HG03521 (cell line): ENCODE data around the gene EIF2A.
"Not testable (repeated sequence)": the region's sequence is repeated elsewhere in the genome, so short reads cannot be mapped to it uniquely, and the experiment has no call there.

ENCODE experiments used
- ATAC-seq: cut with Tn5 transposase; IDR thresholded peaks from one replicate; pipeline ENCODE4 v1.9.1; 2021; ENCODE audit warnings: mild to moderate bottlenecking, moderate library complexity; ENCODE audit not compliant: unreplicated experiment

The EIF2A gene

DNA sequence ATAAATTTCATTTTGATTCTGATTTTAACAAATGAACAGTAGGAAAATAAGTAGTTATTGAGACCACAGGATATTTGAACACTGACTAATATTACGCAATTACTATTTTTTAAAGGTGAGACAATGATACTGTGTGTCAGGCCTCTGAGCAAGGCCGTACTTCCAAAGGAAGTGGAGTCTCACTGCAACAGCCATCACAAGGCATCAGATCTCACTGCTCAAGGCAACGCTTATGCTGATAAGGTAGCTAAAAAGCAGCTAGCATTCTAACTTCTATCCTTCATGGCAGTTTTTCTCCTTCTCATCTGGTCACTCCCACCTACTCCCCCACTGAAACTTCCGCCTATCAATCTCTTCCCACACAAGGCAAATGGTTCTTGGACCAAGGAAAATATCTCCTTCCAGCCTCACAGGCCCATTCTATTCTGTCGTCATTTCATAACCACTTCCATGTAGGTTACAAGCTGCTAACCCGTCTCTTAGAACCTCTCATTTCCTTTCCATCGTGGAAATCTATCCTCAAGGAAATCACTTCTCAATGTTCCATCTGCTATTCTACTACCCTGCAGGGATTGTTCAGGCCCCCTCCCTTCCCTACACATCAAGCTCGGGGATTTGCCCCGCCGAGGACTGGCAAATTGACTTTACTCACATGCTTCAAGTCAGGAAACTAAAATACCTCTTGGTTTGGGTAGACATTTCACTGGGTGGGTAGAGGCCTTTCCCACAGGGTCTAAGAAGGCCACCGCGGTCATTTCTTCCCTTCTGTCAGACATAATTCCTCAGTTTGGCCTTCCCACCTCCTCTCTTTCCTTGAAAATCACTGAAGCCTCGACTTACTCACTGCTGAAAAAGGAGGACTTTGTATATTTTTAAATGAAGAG is 54.3 kb downstream of the EIF2A start:
- not testable (repeated sequence) for ATAC-seq

DNA sequence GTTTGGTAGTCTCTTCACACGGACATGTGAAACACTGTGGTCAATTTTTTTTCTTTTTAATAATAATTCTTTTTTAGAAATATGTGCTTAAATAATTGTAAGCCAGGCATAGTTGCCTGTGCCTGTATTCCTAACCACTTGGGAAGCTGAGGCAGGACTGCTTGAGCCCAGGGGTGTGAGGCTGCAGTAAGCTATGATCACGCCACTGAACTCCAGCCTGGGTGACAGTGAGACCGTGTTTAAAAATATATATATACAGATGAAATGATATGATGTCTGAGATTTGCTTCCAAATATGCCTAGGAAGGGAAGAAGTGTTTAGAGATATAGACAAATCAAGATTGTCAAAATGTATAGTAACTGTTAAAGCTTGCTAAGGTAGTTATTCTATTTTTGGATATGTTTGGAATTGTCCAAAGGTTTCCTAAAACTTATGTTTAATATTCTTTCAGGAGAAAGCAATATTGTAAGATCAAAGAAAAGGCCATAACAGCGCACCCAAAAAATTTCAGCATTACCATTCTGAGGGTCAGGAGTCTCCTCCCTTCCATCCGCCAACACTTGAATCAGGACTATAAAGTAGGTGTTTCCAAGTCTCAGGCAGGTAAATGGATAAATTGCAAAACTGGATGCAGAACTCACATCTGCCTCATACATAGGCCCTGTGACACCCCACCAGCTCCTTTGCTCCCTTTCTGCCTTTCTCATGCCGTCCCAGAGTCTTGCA is 56.0 kb downstream of the EIF2A start:
- peak; percentile 2 for ATAC-seq

DNA sequence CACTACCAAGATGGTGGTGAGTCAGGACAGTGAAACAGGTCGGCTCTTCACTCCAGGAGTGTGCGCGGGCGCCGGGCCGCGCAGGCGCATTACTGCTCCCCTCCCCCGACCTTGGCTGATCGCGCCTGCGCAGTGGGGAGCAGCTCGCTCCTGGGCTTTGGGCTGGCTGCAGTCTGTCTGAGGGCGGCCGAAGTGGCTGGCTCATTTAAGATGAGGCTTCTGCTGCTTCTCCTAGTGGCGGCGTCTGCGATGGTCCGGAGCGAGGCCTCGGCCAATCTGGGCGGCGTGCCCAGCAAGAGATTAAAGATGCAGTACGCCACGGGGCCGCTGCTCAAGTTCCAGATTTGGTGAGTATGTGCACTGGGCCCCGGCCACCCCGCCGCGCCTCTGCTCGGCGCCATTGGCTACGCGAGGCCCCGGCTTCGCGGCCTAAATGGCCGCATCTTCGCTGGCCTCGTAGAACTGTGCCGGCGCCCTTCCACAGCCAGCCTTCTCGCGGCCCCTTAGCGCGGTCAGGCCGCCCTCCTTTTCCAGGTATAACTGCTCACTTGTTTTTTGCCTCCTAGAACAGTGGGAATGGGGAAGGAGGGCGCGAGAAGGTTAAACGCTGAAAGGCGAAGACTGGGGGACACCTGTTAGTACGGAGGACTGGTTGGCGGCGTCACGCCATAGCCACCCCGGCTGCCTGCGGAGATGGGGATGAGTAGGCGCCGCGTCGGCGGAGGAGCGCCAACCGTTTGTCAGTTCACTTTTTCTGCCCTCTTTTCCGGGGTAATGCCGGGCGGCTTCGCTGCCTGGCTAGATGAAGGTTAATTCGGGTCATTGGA is 56.8 kb downstream of the EIF2A start, which contains the start of gene SELENOT:
Gene SELENOT (plus strand): TSS at position 169 of the 827 bp plus-strand sequence. CDS start 42 bp downstream, at position 211.
- ATAC-seq: peak; percentile 64

DNA sequence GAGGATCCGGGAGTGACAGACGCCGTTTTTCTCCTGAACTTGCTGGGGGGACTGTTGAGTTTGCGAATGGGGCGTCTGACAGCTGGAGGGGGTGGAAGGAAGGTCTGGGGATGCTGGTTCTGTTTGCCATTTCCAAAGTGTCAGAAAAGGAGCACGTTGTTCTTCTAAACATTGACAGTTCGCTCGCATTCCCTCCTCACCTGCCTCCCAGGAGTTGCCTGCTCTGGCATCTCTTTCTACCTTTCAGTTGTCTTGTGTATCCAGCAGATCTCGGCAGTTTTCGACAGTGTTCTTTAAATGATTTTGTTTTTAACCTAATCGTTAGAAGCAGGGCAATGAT is 57.4 kb downstream of the EIF2A start:
- ATAC-seq: no peak

DNA sequence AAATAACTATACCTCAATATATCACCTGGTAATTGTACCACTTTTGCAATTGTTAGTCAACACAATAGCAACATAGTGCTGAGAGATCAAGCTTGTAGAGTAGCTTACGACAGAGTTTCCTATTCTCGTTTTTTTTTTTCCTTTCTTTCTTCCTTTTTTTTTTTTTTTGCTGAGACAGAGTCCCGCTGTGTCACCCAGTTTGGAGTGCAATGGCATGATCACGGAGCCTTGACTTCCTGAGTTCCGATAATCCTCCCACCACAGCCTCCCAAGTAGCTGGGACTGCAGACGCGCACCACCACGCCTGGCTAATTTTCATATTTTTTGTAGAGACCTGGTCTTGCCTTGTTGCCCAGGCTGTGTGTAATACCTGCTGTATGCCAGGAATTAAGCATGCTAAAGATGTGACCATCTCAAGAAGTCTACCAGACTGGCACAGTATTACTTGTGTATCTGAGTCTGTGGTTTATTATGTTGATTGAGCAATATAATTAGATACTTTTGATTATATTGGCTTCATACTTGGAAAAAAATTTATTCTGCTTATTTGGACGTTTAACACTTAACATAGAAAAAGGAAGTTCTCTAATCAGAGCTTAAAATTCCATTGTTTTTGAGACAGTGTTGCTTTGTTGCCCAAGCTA is 59.5 kb downstream of the EIF2A start:
- no peak for ATAC-seq

DNA sequence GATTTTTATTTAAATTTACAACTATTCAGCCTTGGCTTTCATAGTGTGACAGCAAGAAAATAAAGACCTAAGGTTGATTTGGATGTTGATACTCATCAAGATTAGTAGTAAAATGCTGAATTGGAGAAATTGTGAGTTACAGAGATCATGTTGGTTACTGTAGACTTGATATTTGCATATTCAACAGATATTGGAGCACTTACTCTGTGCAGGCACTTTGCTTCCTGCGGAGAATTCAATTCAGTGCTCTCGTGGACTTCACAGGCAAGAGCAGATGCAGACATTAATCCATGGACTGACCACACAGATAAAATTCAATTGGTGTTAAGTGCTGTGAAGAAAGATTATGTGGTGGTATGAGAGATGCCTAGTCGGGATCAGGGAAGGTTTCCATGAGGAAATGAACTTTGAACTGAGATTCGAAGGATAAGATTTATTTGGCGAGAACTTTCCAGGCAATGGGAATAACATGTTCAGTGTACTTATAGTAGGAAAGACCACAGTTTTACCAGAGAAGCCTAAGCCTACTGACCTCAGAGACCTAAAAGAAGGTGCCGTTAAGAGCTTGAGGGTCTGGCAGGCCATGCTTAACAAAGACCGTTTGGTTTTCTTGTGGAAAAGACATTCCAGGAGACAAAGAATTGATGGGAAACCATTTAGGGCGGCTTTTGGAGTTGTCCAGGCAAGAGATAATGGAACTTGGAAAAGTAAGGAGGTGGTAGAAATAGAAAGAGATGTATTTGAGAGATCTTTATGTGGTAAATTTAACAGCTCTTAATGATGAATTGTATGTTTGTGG is 60.9 kb downstream of the EIF2A start:
- ATAC-seq: no peak

DNA sequence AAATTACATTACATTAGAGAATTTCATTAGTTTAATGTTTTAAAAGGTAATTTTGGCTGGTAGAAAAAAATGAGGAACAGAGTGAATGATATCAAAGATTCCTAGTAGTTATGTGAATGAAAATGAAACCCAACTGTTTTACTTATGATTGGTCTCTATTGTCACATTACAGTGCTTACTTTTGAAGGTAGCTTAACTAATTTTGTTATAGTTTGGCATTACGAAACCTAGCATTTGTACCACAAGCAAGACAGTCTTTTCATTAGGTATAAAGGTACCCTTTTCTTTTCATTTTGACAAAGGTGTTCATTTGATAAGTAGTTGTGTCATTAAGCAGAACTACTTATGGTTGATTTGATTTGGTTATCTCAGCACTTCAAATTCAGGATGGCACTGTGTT is 63.4 kb downstream of the EIF2A start:
- no peak for ATAC-seq

DNA sequence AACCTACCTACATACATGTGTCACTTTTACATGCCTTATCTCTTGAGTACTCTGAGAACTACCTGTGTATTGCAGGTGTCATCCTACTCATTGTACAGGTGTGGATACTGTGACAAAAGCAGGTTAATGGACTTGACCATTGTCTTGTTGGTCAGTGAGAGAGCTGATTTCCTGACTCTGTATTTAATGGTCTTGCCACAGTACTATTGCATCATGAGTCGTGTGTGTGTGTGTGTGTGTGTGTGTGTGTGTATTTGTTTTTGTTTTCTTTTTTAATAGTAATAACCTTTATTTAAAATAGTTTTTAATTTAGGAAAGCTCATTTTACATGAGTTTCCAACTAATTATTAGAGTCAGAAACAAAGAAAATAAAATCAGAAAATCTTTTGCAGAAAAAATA is 64.2 kb downstream of the EIF2A start:
- no peak for ATAC-seq

DNA sequence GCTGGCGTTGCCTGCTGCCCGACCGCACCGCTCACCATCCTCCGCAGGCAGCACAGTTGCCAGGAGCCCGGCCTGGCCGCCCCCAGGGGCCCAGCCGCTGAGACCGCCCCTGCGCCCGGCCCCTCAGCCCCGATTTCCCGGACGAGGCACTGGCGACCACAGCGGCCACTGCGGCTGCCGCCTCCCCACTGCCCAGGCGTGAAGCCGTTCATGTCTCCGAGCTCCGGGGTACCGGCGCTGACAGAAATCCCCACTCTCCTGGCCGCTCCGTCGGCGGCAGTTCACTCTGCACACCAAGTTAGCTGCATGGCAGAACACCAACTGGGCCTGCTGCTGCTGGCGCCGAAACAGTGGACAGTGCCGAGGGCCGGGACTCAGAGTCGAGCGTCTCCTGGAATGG is 65.1 kb downstream of the EIF2A start:
- ATAC-seq: no peak

DNA sequence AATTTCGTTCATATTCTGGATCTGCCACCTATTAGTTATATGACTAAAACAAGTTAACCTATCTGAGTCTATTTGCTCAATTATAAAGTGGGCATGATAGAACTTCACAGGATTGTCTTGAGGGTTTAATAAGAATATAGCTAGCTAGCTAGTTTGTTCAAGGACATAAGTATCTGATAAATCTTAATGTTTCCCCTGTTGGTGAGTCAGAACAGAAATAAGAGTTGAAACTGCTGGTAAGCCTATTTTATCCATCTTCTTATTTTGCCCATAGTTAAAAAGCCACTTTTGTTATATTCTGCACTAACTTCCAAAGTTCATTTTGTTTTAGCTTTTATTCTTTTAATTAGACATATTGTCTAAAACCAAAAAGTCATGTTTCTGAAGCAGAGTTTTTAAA is 65.9 kb downstream of the EIF2A start:
- no peak for ATAC-seq

DNA sequence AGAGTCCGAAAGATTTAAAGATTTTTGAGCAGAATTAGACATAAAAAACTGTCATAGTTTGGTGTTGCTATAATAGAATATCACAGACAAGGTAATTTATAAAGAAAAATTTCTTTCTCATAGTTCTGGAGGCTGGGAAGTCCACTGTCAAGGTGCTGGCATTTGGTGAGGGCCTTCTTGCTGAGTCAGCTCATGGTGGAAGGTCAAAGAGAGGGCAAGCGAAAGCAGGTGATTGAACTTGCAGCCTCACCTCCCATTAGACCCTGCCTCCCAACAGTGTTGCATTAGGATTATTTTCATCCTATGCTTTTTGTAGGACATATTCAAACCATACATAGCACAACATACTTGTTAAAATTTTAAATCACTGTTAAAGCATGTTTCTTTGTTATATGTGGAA is 66.4 kb downstream of the EIF2A start:
- ATAC-seq: no peak

DNA sequence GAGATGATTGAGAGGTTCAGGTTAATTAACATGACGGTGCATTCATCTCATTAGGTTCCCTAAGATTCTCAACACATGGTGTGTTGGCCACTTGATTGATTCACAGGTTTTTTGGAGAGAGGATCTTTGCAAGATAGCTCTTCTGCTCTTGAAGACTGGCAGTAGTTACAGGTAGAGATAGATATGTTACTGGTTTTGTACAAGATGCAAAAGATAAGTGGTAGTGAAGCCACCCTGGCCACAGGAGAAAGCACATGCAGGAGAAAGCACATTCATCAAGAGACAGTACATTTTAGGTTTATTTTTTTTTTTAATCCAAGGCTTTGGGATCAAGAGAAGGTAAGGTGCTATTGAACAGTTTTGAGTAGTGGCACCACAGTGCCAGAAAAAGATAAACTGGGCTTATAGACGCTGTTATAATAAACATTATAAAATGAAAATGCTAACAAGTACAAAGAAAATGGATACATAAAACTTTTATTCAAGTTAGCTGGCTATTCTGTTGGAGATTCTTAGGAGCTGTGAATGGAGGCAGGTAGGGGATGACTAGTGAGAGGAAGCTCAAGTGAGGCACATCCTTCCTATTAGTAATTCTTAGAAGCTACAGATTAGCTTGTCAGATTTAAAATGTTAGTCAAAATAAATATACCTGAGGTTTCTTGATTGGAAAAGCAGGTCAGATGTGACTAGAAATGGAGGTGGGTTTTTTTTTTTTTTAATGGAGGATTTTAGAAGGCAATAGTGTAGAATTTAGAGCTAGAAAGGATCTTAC is 67.3 kb downstream of the EIF2A start:
- no peak for ATAC-seq

DNA sequence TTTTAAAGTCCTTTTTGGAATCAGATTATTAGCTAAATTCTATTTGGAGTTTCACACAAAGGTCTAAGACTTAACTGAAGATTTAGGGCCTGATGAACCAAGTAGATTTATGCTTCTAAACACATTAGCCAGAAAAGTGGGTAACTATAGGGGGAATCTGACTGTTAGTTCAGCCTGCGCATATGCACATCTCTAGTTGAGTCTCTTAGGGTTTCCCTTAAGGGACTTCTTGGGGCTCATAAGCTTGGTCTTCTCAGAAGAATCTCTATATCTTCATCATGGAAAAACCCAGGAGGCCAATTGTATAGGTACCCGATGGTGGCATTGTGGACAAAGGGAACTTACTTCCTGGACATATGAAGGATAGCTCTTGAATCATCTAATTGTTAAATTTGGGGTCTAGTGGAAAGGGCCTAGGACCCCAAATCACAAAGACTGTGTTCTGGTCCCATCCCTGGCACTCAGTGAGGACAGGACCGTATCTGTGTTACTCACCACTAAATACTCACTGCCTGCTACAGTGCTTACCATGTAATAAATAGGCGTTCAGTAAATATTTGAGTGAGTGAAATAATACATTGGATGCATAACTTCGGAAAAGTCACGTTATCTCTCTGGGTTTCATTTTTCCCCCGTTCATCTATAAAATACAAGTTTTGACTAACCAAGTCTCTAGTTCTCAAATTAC is 73.6 kb downstream of the EIF2A start:
- ATAC-seq: no peak

DNA sequence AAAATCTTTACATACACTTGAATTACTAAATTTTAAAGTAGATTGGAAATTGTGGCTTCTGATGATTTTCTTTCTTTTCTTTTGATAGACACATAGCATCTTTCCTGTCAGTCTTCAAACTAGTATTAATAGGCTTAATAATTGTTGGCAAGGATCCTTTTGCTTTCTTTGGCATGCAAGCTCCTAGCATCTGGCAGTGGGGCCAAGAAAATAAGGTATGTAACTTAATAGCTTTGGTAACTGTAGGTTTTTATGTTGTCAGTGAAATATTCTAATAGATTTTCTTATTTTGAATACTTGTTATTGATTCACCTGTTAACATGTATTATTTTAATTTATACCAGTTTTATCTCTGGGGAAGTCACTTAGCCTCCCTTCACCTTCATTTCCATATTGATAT is 76.4 kb downstream of the EIF2A start:
- not testable (repeated sequence) for ATAC-seq

DNA sequence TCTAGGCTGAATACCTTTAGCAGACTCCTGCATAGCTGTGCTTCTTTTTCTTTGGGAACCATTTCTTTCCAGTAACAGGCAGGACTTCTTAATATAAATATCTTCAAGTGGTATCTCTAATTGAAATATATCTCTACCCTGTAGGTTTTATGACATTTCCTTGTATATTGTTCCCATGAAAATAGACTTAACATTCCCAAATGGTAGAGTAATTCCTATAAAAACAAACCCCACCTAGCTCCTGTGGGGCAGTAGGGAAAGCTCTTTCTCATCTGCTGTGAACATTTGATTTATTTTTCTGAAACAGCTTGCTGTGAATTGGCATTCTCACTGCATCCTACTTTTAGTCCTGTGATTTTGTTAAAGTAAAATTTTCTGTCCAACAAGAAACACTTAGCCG is 77.4 kb downstream of the EIF2A start:
- no peak for ATAC-seq

DNA sequence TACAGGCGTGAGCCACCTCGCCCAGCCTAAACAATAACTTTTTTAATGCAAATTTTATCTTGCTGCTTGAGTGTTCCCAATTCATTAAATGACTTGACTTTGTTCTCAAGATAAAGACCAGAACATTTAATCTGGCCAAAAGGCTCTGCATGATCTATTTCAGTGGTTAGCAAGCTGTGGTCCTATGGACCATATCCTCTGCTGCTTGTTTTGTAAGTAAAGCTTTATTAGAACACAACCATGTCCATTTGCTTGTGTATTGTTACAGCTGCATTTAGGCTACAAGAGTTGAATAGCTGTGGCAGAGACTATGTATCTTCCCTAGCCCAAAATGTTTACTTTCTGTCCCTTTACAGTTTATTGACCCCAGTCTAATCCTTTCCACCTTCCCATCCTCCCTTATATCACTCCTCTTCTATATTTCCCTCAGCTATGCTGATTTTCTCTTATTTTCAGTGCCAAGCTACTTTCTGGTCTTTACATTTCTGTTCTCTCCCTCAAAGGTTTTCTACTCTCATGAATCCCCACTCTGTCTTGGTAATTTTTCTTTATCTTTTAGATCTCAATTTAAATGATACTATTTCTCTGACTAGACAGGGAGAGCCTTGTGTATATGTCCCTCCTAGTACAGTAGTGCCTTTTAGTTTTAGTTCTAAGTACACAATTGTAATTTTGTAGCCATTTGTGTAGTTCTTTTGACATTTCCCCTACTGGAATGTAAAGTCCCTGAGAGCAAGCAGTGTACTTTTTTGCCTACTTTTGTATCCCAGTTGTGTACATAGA is 79.8 kb downstream of the EIF2A start:
- ATAC-seq: no peak

DNA sequence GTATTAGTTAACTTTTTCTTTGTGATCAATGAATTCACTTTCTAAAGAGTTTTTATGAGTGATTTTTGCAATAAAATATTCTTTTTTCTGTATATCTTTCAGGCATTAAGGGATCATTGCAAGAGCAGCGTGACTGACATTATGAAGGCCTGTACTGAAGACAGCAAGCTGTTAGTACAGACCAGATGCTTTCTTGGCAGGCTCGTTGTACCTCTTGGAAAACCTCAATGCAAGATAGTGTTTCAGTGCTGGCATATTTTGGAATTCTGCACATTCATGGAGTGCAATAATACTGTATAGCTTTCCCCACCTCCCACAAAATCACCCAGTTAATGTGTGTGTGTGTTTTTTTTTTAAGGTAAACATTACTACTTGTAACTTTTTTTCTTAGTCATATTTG is 81.0 kb downstream of the EIF2A start:
- ATAC-seq: no peak
